Measurements from ENCODE around the gene ZNF302.
"Not testable (repeated sequence)": the region's sequence is repeated elsewhere in the genome, so short reads cannot be mapped to it uniquely, and the experiment has no call there.

The ZNF302 gene

GRCh38 chr19:34677386-34678084 lies at the start of gene ZNF302:
TSS of gene ZNF302 (plus strand) at chr19:34677678. CDS start at chr19:34678805, 1,127 bp downstream.
- peak; percentile 98 for DNase-seq

DNA sequence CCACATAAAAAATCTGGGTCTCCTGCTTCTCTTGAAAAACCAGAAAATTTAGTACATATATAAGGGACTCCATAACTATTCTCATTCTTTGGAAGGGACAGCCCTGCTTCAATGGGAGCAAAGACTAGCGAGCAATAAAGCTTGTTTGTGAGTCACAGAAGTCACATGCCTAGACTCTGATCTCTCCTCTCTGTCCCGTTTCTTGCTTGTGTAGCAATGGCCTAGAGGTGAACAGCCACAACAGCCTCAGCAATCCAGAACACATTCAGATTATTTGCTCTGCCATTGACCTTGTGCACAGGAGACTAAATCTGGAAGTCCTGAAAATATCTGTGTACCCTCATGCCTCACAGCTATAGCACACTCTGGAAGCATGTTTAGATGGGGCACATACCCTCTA lies 43.7 kb upstream of the ZNF302 start:
- no peak for DNase-seq

DNA sequence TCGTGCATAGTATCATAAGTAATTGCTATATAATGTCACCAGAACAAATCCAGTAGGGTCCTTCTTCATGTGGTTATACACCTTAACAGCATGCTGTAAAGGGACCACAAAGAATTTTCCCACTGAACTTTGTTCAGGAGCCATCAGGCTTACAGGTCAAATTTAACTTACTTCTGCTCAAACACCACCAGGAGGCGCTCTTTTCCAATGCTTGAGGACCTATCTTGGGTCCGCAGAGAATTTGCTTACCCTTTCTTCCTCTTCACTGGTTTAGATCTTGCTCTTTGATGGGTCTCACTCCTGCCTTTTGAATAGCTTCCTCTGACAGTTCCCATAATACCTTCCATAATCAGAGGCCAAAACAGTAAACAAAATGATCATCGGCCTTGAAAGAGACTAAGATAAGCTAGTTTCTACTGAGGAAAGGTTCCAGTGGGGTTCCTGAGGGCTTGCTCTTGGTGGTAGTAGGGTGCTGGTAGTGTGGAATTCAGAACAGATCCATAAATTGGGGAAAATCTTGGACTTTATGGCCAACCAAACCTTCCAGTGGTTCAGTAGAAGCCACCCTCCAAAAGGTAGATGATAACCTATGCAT lies 37.9 kb upstream of the ZNF302 start:
- DNase-seq, result peak; percentile 80

DNA sequence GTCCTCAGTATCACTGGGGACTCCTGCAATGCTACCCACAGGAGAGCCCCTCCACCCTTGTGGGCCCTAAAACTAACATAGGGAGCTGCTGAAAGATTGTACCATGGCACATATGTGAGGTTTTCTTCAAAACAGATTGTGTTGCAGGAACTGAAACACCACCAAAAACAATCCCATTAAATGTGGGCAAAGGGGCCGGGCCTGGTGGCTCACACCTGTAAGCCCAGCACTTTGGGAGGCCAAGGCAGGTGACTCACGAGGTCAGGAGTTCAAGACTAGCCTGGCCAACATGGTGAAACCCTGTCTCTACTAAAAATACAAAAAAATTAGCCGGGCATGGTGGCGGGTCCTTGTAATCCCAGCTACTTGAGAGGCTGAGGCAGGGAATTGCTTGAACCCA lies 35.2 kb upstream of the ZNF302 start:
- no peak for DNase-seq

GRCh38 chr19:34644991-34645461 lies 32.5 kb upstream of the ZNF302 start:
- DNase-seq, result no peak

DNA sequence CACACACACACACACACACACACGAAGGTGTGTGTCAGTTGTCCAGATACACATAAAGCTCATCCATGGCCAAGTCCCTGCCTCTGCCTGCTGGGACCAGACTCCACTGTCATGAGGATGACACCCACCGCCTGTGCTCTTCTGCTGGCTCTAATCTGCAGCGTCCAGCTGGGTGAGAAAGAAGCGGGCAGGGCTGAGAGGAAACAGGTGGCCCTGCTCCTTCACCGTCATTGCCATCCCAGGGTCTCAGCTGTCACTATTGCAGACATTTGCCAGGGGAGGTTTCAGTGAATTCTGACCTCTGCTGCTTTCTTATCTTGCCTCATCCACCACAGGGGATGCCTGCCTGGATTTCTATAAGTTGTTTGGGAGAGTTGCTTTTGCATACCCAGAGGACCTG lies 31.9 kb upstream of the ZNF302 start:
- no peak for DNase-seq

- no peak for DNase-seq
Observed at GRCh38 chr19:34649886-34650543, 27.5 kb upstream of the ZNF302 start.

DNA sequence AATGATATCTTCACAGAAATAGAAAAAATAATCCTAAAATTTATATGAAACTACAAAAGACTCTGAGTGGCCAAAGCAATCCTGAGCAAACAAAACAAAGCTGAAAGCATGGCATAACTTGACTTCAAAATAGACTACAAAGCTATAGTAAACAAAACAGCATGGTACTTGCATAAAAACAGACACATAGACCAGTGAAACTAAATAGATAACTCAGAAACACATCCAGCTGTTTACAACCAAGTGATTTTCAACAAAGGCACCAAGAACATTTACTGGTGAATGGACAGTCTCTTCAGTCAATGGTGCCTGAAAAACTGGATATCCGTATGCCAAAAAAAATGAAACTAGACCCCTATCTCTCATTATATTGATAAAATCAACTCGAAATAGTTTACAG lies 25.7 kb upstream of the ZNF302 start:
- DNase-seq, result no peak

DNA sequence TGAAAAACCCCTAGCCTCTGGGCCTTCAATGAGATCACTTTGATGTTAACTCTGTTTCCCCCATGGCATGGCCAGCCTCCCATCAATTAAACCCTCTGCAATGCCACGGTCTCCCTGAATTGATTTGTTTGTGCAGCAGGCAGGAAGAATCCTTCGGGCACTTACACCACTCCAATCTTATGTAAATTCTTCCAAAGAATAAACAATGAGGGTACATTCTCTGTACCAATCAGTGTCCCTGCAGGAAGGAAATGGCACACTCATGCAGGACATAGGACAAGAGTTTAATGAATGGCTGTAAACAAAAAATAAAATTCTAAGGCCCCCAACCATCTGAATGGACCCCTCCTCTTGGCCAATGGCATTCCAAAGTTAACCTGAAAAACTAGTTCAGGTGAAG lies 22.7 kb upstream of the ZNF302 start:
- DNase-seq, result no peak

DNA sequence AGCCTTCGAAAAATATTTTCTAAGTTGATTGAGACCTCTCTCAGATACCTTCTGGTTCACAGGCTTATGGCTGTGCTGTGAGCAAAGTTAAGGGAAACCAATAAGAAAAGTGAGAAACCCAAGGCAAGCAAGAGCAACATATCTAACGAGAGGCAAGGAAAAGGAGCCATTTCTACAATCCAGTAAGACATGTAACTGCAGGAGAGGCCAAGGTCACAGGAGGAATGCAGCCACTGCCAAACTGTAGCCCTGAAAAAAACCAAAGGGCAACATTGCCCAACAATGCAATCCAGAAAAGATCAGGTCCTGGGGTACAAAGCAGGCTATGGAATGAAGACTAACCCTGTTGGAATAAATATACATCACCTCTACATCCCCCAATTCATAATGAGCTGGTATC lies 21.8 kb upstream of the ZNF302 start:
- no peak for DNase-seq

- DNase-seq, result no peak
Observed at GRCh38 chr19:34661357-34661756, 16.1 kb upstream of the ZNF302 start.

DNA sequence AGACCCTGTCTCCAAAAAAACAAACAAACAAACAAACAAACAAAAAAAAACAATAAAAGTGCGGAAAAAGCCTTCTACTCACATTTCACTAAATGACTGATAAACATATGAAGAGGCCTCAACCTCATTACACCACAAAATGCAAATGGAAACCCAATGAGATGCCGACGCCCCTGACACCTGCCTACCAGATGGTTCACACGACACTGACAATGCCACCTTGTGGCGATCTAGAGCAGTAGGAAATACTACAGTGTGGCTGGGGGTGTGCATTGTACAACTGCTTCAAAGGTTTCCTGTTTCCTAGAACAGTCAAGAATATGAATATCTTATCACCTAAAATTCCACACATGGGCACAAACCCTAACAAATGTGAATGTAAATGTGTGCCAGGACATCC lies 14.6 kb upstream of the ZNF302 start:
- DNase-seq, result no peak

DNA sequence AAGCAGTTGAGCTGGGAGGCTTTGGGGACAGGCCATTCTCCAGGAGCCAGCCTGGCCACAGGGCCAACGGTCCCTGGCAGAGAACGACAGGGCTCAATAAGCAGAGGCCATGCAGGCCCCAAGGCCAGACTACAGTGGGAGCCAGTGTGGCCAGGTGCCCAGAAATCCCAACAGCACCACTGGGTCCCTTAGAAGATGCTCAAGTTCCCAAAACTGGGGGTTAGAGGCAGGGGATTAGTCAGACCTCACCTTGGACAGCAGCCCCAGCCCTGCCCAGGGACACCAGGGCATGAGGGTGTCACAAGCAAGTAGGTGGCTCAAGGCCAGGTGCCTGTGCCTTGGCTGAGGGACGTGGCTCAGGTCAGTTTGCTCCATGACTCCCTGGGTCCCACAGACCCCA lies 13.3 kb upstream of the ZNF302 start:
- DNase-seq, result no peak

- no peak for DNase-seq
Observed at GRCh38 chr19:34664870-34665269, 12.6 kb upstream of the ZNF302 start.

DNA sequence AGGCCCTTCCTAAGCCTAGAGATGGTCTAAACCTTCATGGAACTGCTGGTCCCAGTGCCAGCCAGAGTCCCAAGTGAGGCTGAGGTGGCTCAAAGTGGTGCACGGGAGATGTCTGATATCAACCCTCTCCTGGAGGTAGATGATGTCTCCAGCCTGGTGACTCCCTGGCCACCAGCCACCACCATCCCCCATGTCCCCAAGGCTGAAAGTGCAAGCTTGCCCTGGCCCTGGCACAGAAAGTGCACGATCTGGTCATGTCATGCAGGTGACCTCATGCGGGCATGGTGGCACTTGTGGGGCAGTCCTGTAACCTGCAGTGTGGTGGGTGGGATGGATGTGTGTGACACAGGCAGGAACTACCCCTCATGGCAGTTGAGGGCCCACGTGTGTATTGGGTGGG lies 12.2 kb upstream of the ZNF302 start:
- not testable (repeated sequence) for DNase-seq

- DNase-seq, result no peak
Observed at GRCh38 chr19:34666200-34666957, 11.1 kb upstream of the ZNF302 start.

DNA sequence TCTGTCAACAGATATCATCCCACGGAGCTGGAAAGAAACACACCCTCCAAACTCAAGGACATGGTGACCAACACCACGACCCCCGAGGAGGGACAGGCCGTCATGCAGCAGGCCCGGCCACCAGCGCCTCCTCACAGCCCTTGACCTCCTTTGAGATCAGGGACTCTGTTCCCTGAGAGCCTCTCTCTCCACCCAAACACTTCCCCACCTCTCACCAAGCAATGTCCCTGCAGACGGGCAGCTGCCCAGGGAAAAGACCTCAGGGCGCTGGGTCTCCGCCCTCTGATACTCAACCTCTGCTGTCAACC lies 10.6 kb upstream of the ZNF302 start:
- DNase-seq, result no peak

GRCh38 chr19:34667349-34668076 lies 10.0 kb upstream of the ZNF302 start:
- DNase-seq, result no peak

DNA sequence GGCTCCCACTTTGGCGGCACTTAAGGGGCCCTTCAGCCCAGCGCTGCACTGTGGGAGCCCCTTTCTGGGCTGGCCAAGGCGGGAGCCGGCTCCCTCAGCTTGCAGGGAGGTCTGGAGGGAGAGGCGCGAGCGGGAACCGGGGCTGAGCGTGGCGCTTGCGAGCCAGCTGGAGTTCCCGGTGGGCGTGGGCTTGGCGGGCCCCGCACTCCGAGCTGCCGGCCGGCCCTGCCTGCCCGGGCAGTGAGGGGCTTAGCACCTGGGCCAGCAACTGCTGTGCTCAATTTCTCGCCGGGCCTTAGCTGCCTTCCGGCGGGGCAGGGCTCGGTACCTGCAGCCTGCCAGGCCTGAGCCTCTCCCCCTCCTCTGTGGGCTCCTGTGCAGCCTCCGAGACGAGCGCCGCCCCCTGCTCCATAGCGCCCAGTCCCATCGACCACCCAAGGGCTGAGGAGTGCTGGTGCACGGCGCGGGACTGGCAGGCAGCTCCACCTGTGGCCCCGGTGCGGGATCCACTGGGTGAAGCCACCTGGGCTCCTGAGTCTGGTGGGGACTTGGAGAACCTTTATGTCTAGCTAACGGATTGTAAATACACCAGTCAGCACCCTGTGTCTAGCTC lies 9.3 kb upstream of the ZNF302 start:
- not testable (repeated sequence) for DNase-seq

DNA sequence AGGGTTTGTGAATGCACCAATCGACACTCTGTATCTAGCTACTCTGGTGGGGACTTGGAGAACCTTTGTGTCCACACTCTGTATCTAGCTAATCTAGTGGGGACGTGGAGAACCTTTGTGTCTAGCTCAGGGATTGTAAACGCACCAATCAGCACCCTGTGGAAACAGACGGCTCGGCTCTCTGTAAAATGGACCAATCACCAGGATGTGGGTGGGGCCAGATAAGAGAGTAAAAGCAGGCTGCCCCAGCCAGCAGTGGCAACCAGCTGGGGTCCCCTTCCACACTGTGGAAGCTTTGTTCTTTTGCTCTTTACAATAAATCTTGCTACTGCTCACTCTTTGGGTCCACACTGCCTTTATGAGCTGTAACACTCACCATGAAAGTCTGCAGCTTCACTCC lies 8.8 kb upstream of the ZNF302 start:
- DNase-seq, result not testable (repeated sequence)

- DNase-seq, result no peak
Observed at GRCh38 chr19:34669305-34669704, 8.2 kb upstream of the ZNF302 start.

DNA sequence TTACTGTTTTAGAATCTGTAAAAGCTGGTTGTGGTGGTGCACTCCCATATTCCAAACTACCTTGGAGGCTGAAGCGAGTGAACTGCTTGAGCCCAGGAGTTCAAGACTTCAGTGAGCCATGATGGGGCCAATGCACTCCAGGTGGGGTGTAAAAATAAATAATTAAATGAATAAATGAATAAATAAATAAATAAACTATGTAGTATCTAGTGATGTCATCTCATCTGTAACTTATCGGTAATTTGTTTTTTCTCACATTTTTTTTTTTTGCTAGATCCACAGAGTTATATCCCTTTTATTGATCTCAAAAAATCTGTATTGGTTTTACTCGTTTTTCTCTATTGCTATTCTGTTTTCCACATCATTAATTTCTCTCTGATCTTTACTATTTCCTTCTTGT lies 5.5 kb upstream of the ZNF302 start:
- DNase-seq, result no peak

DNA sequence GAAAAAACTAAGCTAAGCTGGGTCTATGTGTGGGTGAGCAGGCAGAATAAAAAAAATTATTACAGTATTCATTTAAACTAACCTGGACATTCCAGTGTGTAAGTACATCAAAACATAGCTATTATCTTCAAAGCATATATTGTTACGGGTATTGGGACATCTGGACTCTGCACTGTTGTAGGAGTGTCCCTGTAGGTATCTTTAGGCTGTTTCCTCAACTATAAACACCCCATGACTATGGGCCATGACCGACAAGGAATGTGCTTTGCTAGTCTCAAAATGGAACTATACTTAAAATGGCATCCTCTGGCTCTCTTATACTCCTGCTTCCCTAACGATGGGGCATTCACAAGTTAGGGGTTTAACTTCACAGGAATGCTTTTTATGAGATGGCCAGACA lies 3.9 kb upstream of the ZNF302 start:
- DNase-seq, result no peak

Data from activated CD8-positive, alpha-beta memory T cell treated with anti-CD3 and anti-CD28 coated beads, Interleukin-2, amount 50 U/mL, for 48 hours (primary cell).